Adrenal gland (tissue), 12 donors: ENCODE results near the gene GPC2. TPM values are rescaled to one million over a fixed set of nuclear protein-coding genes. Genes with fewer than 3 reads are reported as not detected.

ENCODE experiments used
- DNase-seq, 7 donors: peaks; one replicate each; pipeline ENCODE4 v3.0.0-alpha.2; 2019 to 2020
- H3K27ac ChIP-seq, 5 donors: fragments of 200-600 bp; sonication (generic) in 4 of 5; 1 replicate in 3 of 5; 2 replicates in 2 of 5; pipeline versions ENCODE4 v1.5.1 to v1.8.0; 2016 to 2020; ENCODE audit warnings: mild to moderate bottlenecking in 1 of 5
- H3K27me3 ChIP-seq: fragments of 200-600 bp; 2 replicates; pipeline ENCODE4 v1.8.0; 2021
- H3K36me3 ChIP-seq, 2 donors: fragments of 200-600 bp; replicated peaks in 1 of 2; 1 replicate in 1 of 2; 2 replicates in 1 of 2; pipeline versions ENCODE4 v1.5.1 to v1.8.0; 2018 to 2022
- H3K4me1 ChIP-seq, 2 donors: fragments of 200-600 bp; replicated peaks in 1 of 2; 1 replicate in 1 of 2; 2 replicates in 1 of 2; pipeline versions ENCODE4 v1.5.1 to v1.8.0; 2018 to 2021
- H3K4me3 ChIP-seq, 4 donors: fragments of 200-600 bp; sonication (generic) in 3 of 4; one replicate each; pipeline ENCODE4 v1.5.1; 2016 to 2018
- H3K9me3 ChIP-seq, 3 donors: fragments of 200-600 bp; sonication (generic) in 1 of 3; replicated peaks in 1 of 3; 1 replicate in 2 of 3; 2 replicates in 1 of 3; pipeline versions ENCODE4 v1.5.1 to v1.8.0; 2016 to 2021
- POLR2A ChIP-seq, 2 donors: fragments of 450-650 bp; IDR thresholded peaks; one replicate each; pipeline ENCODE4 v1.6.1; 2017; ENCODE audit warnings: antibody characterized with exemption in 2 of 2, mild to moderate bottlenecking in 2 of 2, moderate library complexity in 1 of 2
- WGBS, 4 donors: extraction: QIAGEN DNeasy Blood & Tissue Kit in 2 of 4; methylation state at CpG; one replicate each; pipeline versions ENCODE4 v1.1.5 to v1.1.7; 2013 to 2017; 5-methylcytosine and 5-hydroxymethylcytosine counted together
- intact Hi-C, 2 donors: fragments of 100-400 bp; cut with DNase I; formaldehyde crosslinking; loops; one replicate each; pipeline versions ENCODE4 v1.14.1 to v1.15.0; 2022 to 2023
- microRNA-seq, 3 donors: library from miRNA; unstranded; fragments of <30 nt; microRNA quantifications; one replicate each; pipeline ENCODE4, GENCODE V29; 2017 to 2020
- polyA plus RNA-seq, 3 donors: library from polyadenylated mRNA; stranded (reverse); fragments of 200-250 nt in 2 of 3; fragments of 350-450 nt in 1 of 3; fragmentation: Illumina TruSeq in 1 of 3; extraction: RNeasy Lipid Tissue Mini Kit (QIAGEN cat#74804) in 1 of 3; gene quantifications; one replicate each; pipeline ENCODE4 v1.2.3, GENCODE V29; 2013 to 2014
- total RNA-seq, 9 donors: library from RNA; depleted of rRNA in 4 of 9; stranded (reverse); fragments of >200 nt in 4 of 9; fragments of 120-200 nt in 1 of 9; fragmentation: NEBNext Ultra II Directional in 1 of 9; extraction: Animal tissue kit (Norgen Biotek cat#: 25700) in 1 of 9; gene quantifications; one replicate each; pipeline versions ENCODE4 v1.1.0 to v1.2.4, GENCODE V29; 2013 to 2023
- TF ChIP-seq, protein P1 (sequence below), 6 experiments: fragments of 450-650 bp in 4 of 6; fragments of 200-600 bp in 2 of 6; sonication (generic) in 1 of 6; IDR thresholded peaks; 1 replicate in 5 of 6; 2 replicates in 1 of 6; pipeline versions ENCODE4 v1.5.1 to v1.8.0; 2016 to 2021; ENCODE audit warnings: antibody characterized with exemption in 6 of 6, mild to moderate bottlenecking in 2 of 6, moderate library complexity in 1 of 6
- donor health status: healthy with polysubstance abuse.
- donor health status: Bipolar disorder and iron deficiency.
- donor health status: DM: yes; HTN: yes; CAD: no.
- donor health status: DM: no; HTN: no; CAD: no.
- donor health status: DM: no; HTN: no; CAD: no.
- donor health status: DM: yes; HTN: yes; CAD: no.

GPC2 gene
- total and polyA plus RNA-seq, 12 donors, result 0.05 to 4.3 (median 1.1) TPM

DNA sequence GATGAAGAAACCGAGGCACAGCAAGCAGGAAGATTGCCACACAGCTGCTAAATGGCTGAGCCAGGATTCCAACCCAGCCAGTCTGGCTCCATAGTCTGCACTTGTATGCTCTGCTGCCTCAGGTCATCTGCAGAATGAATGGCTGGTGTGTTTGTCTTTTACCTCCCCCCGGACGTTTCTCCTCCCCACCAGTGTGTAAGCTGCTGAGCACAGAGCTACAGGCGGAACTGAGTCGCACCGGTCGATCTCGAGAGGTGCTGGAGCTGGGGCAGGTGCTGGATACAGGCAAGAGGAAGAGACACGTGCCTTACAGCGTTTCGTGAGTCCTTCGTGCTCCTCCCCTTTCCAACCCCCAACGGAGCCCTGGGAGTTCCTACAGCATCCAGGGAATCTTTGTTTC is 55.1 kb downstream of the GPC2 start:
- Histone ChIP-seq H3K4me3 (no peak overlapping the region), H3K27ac (no peak overlapping the region), H3K4me1 (peaks cover 18 to 29% of the 10 kb centered on the region in 2 donors), H3K9me3 (no peaks in the 10 kb centered on the region), H3K27me3 (no peaks in the 10 kb centered on the region), H3K36me3 (no peaks in the 10 kb centered on the region)
- TF ChIP-seq POLR2A (IDR thresholded peaks at IDR 0.05), result no peak
- TF ChIP-seq, protein P1, sequence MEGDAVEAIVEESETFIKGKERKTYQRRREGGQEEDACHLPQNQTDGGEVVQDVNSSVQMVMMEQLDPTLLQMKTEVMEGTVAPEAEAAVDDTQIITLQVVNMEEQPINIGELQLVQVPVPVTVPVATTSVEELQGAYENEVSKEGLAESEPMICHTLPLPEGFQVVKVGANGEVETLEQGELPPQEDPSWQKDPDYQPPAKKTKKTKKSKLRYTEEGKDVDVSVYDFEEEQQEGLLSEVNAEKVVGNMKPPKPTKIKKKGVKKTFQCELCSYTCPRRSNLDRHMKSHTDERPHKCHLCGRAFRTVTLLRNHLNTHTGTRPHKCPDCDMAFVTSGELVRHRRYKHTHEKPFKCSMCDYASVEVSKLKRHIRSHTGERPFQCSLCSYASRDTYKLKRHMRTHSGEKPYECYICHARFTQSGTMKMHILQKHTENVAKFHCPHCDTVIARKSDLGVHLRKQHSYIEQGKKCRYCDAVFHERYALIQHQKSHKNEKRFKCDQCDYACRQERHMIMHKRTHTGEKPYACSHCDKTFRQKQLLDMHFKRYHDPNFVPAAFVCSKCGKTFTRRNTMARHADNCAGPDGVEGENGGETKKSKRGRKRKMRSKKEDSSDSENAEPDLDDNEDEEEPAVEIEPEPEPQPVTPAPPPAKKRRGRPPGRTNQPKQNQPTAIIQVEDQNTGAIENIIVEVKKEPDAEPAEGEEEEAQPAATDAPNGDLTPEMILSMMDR (IDR thresholded peaks at IDR 0.05), result no peak
- 35 to 56% (median 49%) methylated on average over 13 of the region's 13 CpGs for WGBS, 4 donors
- DNase-seq, result no peak
- intact Hi-C loops, result no loop called here

DNA sequence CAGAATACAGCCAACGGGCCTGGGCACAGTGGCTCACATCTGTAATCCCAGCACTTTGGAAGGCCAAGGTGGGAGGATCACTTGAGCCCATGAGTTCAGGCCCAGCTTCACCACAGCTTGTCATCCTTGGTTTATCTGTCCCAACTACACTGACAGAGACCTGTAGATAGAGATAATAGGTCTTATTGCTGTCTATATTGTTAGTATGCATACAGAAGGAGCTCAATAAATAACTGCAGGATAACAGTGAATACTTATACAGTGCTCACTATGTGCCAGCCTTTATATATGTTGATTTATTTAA is 56.5 kb downstream of the GPC2 start:
- no peak for DNase-seq
- Histone ChIP-seq H3K36me3 (no peaks in the 10 kb centered on the region), H3K27ac (peak overlapping the region in 2 of 5 donors; percentile 85 to 94), H3K4me3 (no peak overlapping the region), H3K9me3 (no peaks in the 10 kb centered on the region), H3K27me3 (no peaks in the 10 kb centered on the region), H3K4me1 (peaks cover 13 to 21% of the 10 kb centered on the region in 2 donors)
- TF ChIP-seq POLR2A (IDR thresholded peaks at IDR 0.05), result no peak
- TF ChIP-seq, protein P1 (IDR thresholded peaks at IDR 0.05), result no peak
- intact Hi-C loops, result no loop called here
- WGBS, 4 donors, result 16 to 29% (median 23%) methylated on average over 1 of the region's 1 CpG

DNA sequence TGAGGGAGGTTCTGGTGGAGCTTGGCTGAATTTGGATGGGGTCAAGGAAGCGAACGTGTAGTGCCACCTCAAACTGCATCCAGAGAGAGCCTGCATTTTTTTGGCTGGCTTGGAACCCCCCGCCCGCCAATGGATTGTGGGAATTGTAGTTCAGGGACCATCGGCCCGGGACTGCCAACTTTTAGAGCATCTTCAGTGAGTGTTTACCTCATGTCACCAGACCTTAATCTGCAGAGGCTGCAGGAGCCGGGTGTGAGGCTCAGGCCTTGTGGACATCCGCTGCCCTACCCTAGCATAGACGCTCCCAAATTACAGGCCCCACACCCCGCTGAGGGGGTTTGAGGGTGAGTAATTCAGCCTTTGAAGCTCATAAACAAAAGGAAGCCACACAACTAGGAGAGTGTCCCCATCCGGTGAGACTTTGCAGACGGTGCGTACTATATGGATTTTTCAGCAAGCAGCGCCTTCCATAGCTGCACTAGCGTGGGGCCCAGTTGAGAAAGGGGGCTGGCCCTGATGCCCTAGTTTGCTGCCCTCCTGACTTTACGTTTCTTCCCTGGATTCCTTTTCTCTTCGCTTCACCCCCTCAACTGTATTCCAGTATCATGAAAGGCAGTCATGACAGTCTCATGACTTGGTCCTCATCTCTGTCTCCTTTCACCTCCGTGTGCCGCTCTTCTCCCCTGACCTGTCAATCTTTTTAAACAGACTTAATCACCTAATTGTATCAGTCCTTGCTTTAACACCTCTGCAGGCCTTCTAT is 57.0 kb downstream of the GPC2 start:
- Histone ChIP-seq H3K9me3 (no peaks in the 10 kb centered on the region), H3K4me3 (peak overlapping the region; percentile 16 to 76 (median 54)), H3K27ac (peak overlapping the region in 4 of 5 donors; percentile 60 to 94 (median 78)), H3K36me3 (no peaks in the 10 kb centered on the region), H3K4me1 (peaks cover 12 to 16% of the 10 kb centered on the region in 2 donors), H3K27me3 (no peaks in the 10 kb centered on the region)
- peak; percentile 63 to 82 (median 72) for DNase-seq
- 20 to 43% (median 31%) methylated on average over 8 to 19 of the region's 19 CpGs for WGBS, 4 donors
- intact Hi-C loops, result no loop called here
- TF ChIP-seq POLR2A (IDR thresholded peaks at IDR 0.05), result no peak
- TF ChIP-seq, protein P1 (IDR thresholded peaks at IDR 0.05), result no peak

Small RNAs within 50 kb of the gene (microRNA-seq; reads per million reads assigned to microRNA genes)
- gene MIR4658, result 0.45 to 0.76 (median 0.57) reads per million in 3 donors

Other genes with a start within 250 kb of the GPC2 start
- gene GJC3, start 247.8 kb downstream of the GPC2 start, total RNA-seq, result under 1 TPM in 1 of 9 donors, not detected in 8; 0.11 TPM
- under 1 TPM; 0.27 to 0.40 (median 0.34) TPM for gene GJC3, start 247.8 kb downstream of the GPC2 start, polyA plus RNA-seq
- 1 to 10 TPM in 5 of 9 donors, under 1 TPM in 2, not detected in 2; 0.50 to 3.1 (median 1.8) TPM for gene AZGP1, start 201.3 kb downstream of the GPC2 start, total RNA-seq
- 10 to 100 TPM in 1 of 3 donors, 1 to 10 TPM in 1, under 1 TPM in 1; 0.88 to 29.7 (median 3.9) TPM for gene AZGP1, start 201.3 kb downstream of the GPC2 start, polyA plus RNA-seq
- 100 to 1,000 TPM in 2 of 9 donors, 10 to 100 TPM in 7; 35.2 to 134 (median 57.8) TPM for gene ZKSCAN1, start 161.8 kb downstream of the GPC2 start, total RNA-seq
- gene ZKSCAN1, start 161.8 kb downstream of the GPC2 start, polyA plus RNA-seq, result 10 to 100 TPM; 20.3 to 46.6 (median 38.7) TPM
- 10 to 100 TPM in 8 of 9 donors, 1 to 10 TPM in 1; 10.0 to 22.7 (median 14.7) TPM for gene ZSCAN21, start 127.6 kb downstream of the GPC2 start, total RNA-seq
- 10 to 100 TPM; 11.2 to 14.9 (median 12.5) TPM for gene ZSCAN21, start 127.6 kb downstream of the GPC2 start, polyA plus RNA-seq
- gene ZNF3, start 95.7 kb downstream of the GPC2 start, total RNA-seq, result 10 to 100 TPM; 13.2 to 47.3 (median 22.2) TPM
- gene ZNF3, start 95.7 kb downstream of the GPC2 start, polyA plus RNA-seq, result 10 to 100 TPM; 17.4 to 25.5 (median 23.2) TPM
- gene COPS6, start 88.4 kb downstream of the GPC2 start, total RNA-seq, result 100 to 1,000 TPM in 5 of 9 donors, 10 to 100 TPM in 4; 25.5 to 130 (median 101) TPM
- 100 to 1,000 TPM; 135 to 194 (median 187) TPM for gene COPS6, start 88.4 kb downstream of the GPC2 start, polyA plus RNA-seq
- gene MCM7, start 76.0 kb downstream of the GPC2 start, total RNA-seq, result 10 to 100 TPM; 13.6 to 51.0 (median 28.3) TPM
- gene MCM7, start 76.0 kb downstream of the GPC2 start, polyA plus RNA-seq, result 10 to 100 TPM; 12.2 to 72.3 (median 52.4) TPM
- gene AP4M1, start 75.7 kb downstream of the GPC2 start, total RNA-seq, result 10 to 100 TPM in 7 of 9 donors, 1 to 10 TPM in 2; 9.6 to 24.0 (median 15.9) TPM
- gene AP4M1, start 75.7 kb downstream of the GPC2 start, polyA plus RNA-seq, result 10 to 100 TPM in 2 of 3 donors, 1 to 10 TPM in 1; 9.6 to 30.1 (median 23.5) TPM
- 100 to 1,000 TPM in 1 of 9 donors, 10 to 100 TPM in 8; 16.0 to 141 (median 70.7) TPM for gene TAF6, start 58.0 kb downstream of the GPC2 start, total RNA-seq
- 10 to 100 TPM; 41.3 to 69.4 (median 67.9) TPM for gene TAF6, start 58.0 kb downstream of the GPC2 start, polyA plus RNA-seq
- 10 to 100 TPM; 14.0 to 46.5 (median 23.3) TPM for gene CNPY4, start 57.7 kb downstream of the GPC2 start, total RNA-seq
- gene CNPY4, start 57.7 kb downstream of the GPC2 start, polyA plus RNA-seq, result 10 to 100 TPM; 16.5 to 28.1 (median 27.3) TPM
- gene MBLAC1, start 50.4 kb downstream of the GPC2 start, total RNA-seq, result 1 to 10 TPM; 1.5 to 7.0 (median 3.5) TPM
- gene MBLAC1, start 50.4 kb downstream of the GPC2 start, polyA plus RNA-seq, result 1 to 10 TPM in 2 of 3 donors, under 1 TPM in 1; 0.38 to 4.2 (median 2.7) TPM
- gene LAMTOR4, start 28.5 kb downstream of the GPC2 start, total RNA-seq, result 100 to 1,000 TPM; 104 to 266 (median 151) TPM
- gene LAMTOR4, start 28.5 kb downstream of the GPC2 start, polyA plus RNA-seq, result 100 to 1,000 TPM in 2 of 3 donors, 10 to 100 TPM in 1; 33.1 to 224 (median 193) TPM
- 10 to 100 TPM in 7 of 9 donors, 1 to 10 TPM in 2; 4.3 to 23.7 (median 16.9) TPM for gene TRAPPC14, start 18.7 kb downstream of the GPC2 start, total RNA-seq
- gene TRAPPC14, start 18.7 kb downstream of the GPC2 start, polyA plus RNA-seq, result 10 to 100 TPM; 10.2 to 57.7 (median 47.5) TPM
- 10 to 100 TPM in 2 of 9 donors, 1 to 10 TPM in 6, under 1 TPM in 1; 0.78 to 14.3 (median 8.0) TPM for gene GAL3ST4, start 8.8 kb downstream of the GPC2 start, total RNA-seq
- 1 to 10 TPM; 3.4 to 4.0 (median 3.5) TPM for gene GAL3ST4, start 8.8 kb downstream of the GPC2 start, polyA plus RNA-seq
- 1 to 10 TPM in 4 of 9 donors, under 1 TPM in 5; 0.26 to 3.1 (median 0.95) TPM for gene STAG3, start 537 bp upstream of the GPC2 start, total RNA-seq
- gene STAG3, start 537 bp upstream of the GPC2 start, polyA plus RNA-seq, result 1 to 10 TPM in 2 of 3 donors, under 1 TPM in 1; 0.77 to 3.3 (median 2.1) TPM
- 1 to 10 TPM in 3 of 9 donors, under 1 TPM in 5, not detected in 1; 0.21 to 1.8 (median 0.56) TPM for gene PVRIG, start 42.6 kb upstream of the GPC2 start, total RNA-seq
- under 1 TPM in 2 of 3 donors, not detected in 1; 0.34 to 0.56 TPM for gene PVRIG, start 42.6 kb upstream of the GPC2 start, polyA plus RNA-seq
- not detected for gene SPDYE3, start 130.3 kb upstream of the GPC2 start, total RNA-seq
- gene SPDYE3, start 130.3 kb upstream of the GPC2 start, polyA plus RNA-seq, result under 1 TPM in 1 of 3 donors, not detected in 2; 0.16 TPM
- 100 to 1,000 TPM in 1 of 9 donors, 10 to 100 TPM in 7, 1 to 10 TPM in 1; 8.7 to 115 (median 28.1) TPM for gene PILRB, start 180.7 kb upstream of the GPC2 start, total RNA-seq
- gene PILRB, start 180.7 kb upstream of the GPC2 start, polyA plus RNA-seq, result 100 to 1,000 TPM in 2 of 3 donors, 10 to 100 TPM in 1; 10.4 to 403 (median 296) TPM
- gene PILRA, start 196.1 kb upstream of the GPC2 start, total RNA-seq, result 10 to 100 TPM in 5 of 9 donors, 1 to 10 TPM in 4; 3.2 to 18.9 (median 12.2) TPM
- gene PILRA, start 196.1 kb upstream of the GPC2 start, polyA plus RNA-seq, result 10 to 100 TPM in 2 of 3 donors, 1 to 10 TPM in 1; 5.1 to 17.3 (median 11.9) TPM